ENCODE results near the gene ZNF70. TPM values are rescaled to one million over a fixed set of nuclear protein-coding genes. Genes with fewer than 3 reads are reported as not detected.

The ZNF70 gene
- total RNA-seq, 6 experiments from 2014 or later: 0.51 to 1.2 (median 0.85) TPM

DNA sequence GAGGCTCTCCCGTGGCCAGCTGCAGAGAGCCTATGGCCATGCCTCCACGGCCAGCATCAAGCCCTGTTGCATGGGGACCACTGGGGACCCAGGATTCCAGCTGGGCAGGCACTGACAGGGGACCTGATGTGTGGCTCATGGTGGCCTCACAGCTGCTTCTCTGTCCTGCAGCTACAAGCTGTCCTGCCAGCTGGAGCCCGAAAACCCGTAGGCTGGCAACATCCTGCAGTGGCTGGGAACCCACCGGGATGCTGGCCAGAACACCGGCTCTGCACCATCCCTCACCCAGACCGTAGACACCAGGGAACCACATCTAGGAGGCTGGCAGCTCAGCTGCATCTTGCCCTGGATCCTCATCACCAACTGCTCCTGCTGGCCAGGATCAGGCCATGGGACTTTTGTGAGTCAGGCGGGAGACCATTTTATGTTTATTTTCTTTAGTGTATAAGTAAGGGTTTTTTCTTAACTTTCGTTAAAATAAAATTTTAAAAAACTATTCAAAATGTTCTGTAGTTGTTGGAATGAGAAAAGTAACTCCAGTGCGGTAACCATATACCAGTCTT lies 52.2 kb downstream of the ZNF70 start:
- WGBS (ENCODE audit: insufficient coverage, low coverage, low lambda C conversion rate, missing lambda C conversion rate): 100% methylated on average over 3 of the region's 10 CpGs
- no peak overlapping the region for H3K27ac ChIP-seq
- ATAC-seq: no peak
- TF ChIP-seq, protein P1, sequence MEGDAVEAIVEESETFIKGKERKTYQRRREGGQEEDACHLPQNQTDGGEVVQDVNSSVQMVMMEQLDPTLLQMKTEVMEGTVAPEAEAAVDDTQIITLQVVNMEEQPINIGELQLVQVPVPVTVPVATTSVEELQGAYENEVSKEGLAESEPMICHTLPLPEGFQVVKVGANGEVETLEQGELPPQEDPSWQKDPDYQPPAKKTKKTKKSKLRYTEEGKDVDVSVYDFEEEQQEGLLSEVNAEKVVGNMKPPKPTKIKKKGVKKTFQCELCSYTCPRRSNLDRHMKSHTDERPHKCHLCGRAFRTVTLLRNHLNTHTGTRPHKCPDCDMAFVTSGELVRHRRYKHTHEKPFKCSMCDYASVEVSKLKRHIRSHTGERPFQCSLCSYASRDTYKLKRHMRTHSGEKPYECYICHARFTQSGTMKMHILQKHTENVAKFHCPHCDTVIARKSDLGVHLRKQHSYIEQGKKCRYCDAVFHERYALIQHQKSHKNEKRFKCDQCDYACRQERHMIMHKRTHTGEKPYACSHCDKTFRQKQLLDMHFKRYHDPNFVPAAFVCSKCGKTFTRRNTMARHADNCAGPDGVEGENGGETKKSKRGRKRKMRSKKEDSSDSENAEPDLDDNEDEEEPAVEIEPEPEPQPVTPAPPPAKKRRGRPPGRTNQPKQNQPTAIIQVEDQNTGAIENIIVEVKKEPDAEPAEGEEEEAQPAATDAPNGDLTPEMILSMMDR (IDR thresholded peaks at IDR 0.05): no peak
- TF ChIP-seq POLR2A (IDR thresholded peaks at IDR 0.05): no peak
- no peak for DNase-seq
- intact Hi-C loops (cut with DNase I): no loop called here
- H3K9me3 ChIP-seq: no peaks in the 10 kb centered on the region
- H3K27me3 ChIP-seq: no peaks in the 10 kb centered on the region
- H3K4me3 ChIP-seq: no peak overlapping the region
- H3K36me3 ChIP-seq: peaks cover 0 to 40% (median under 1%) of the 10 kb centered on the region in 4 donors
- no peaks in the 10 kb centered on the region for H3K4me1 ChIP-seq

DNA sequence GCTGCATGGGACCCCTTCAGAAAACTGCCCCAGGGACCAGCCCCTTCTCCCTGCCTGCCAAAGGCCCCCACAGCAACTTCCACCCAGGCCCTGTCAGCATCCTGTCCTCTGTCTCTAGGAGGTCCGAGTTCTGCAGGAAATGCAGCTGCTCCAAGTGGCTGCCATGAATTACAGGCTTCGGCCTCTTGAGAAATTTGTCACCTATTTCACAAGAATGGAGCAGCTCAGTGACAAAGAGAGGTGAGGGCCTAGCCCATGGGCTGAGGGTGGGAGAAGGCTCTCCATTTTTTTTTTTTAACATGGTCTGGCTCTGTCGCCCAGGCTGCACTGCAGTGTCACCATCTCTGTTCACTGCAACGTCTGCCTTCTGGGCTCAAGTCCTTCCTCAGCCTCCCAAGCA lies 52.8 kb downstream of the ZNF70 start:
- Histone ChIP-seq H3K27ac (no peak overlapping the region), H3K4me1 (no peaks in the 10 kb centered on the region), H3K4me3 (no peak overlapping the region), H3K36me3 (peaks cover 0 to 36% (median 2%) of the 10 kb centered on the region in 4 donors), H3K27me3 (no peaks in the 10 kb centered on the region), H3K9me3 (no peaks in the 10 kb centered on the region)
- DNase-seq (no peak), ATAC-seq (no peak)
- 100% methylated on average over 1 of the region's 4 CpGs for WGBS (ENCODE audit: insufficient coverage, low coverage, low lambda C conversion rate, missing lambda C conversion rate)
- no peak for TF ChIP-seq POLR2A (IDR thresholded peaks at IDR 0.05)
- TF ChIP-seq, protein P1 (IDR thresholded peaks at IDR 0.05): no peak
- intact Hi-C loops (cut with DNase I): no loop called here

DNA sequence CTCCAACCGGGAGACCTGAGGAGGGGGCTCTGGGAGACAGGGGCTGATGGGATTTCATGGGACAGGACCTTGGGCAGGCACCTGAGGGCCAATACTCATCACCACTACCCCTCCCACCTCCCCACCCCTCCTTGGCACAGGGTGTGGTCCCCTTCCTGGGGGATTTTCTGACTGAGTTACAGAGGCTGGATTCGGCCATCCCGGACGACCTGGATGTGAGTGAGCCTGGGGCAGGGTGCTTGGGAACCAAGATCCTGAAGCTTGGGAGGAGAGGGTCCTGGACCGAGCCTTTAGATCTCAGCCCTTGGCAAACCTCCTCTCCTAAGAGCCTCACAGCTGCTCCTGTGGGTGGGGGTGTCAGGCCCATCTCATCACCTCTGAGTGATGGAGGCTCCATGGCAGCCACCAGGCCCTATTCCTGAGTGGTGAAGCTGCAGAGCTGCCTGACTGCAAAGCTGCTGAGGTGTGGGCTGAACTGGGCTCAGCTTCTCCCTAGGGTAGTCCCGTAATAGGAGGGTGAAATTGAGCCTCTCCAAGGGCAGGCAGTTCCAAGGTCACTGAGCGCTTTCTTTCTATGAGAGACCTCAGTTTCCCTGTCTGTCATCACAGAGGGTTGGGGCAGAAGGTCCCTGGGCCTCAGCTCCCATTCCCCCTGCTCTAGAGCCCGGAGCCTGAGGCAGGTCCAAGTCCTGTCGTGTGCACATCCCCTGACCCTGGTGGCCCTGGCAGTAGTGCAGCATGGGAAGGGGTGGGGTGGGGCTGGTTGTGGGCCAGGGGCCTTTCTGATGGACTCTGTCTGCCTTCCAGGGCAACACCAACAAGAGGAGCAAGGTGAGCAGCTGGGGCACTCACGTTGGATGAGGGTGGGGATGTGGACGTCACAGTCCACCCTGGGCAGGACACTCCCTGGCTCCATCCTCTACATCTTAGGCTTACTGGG lies 53.6 kb downstream of the ZNF70 start:
- Histone ChIP-seq H3K4me1 (no peaks in the 10 kb centered on the region), H3K36me3 (peaks cover 0 to 34% (median 1%) of the 10 kb centered on the region in 4 donors), H3K27me3 (no peaks in the 10 kb centered on the region), H3K4me3 (no peak overlapping the region), H3K9me3 (no peaks in the 10 kb centered on the region), H3K27ac (peak overlapping the region in 2 of 3 donors; percentile 28 to 53)
- peak in 1 of 4 donors; percentile 13 for ATAC-seq
- WGBS (ENCODE audit: insufficient coverage, low coverage, low lambda C conversion rate, missing lambda C conversion rate): 80% methylated on average over 4 of the region's 11 CpGs
- DNase-seq: no peak
- intact Hi-C loops (cut with DNase I): no loop called here
- TF ChIP-seq, protein P1 (IDR thresholded peaks at IDR 0.05): no peak
- TF ChIP-seq POLR2A (IDR thresholded peaks at IDR 0.05): no peak

DNA sequence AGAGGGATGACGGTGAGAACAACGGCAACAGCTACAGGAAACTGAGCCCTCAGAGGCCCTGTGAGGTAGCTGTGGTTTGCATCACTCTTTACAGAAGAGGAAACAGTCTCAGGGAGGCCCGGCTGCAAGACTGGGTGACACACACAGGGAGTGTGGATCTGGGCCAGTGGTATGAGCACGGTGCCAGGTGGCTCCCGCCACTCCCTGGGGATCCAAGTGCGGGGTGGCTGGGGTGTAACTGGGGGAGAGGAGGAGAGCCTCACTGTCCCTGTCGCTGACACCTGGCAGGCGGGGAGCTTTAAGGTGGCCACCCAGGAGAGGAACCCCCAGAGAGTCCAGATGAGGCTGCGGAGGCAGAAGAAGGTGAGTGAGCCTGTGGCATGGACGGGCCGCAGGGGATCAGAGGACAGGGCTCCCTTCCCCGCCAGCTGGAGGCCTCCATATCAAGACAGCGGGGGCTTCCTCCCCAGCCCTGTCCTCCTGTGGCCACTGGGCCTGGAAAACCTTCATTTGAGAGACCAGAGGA lies 54.5 kb downstream of the ZNF70 start:
- ATAC-seq (peak; percentile 48 to 77 (median 55)), DNase-seq (no peak)
- intact Hi-C loops (cut with DNase I): no loop called here
- Histone ChIP-seq H3K4me3 (no peak overlapping the region), H3K27me3 (no peaks in the 10 kb centered on the region), H3K4me1 (no peaks in the 10 kb centered on the region), H3K36me3 (peaks cover 0 to 32% (median 1%) of the 10 kb centered on the region in 4 donors), H3K27ac (peak overlapping the region in 2 of 3 donors; percentile 28 to 53), H3K9me3 (no peaks in the 10 kb centered on the region)
- TF ChIP-seq POLR2A (IDR thresholded peaks at IDR 0.05): no peak
- TF ChIP-seq, protein P1 (IDR thresholded peaks at IDR 0.05): no peak
- WGBS (ENCODE audit: insufficient coverage, low coverage, low lambda C conversion rate, missing lambda C conversion rate): no CpG with 5 or more reads among the region's 13 CpGs

Data from right lobe of liver (tissue), 6 donors.